NCI-H1092 treated with DMSO at 0.1 percent for 48 hours (cell line): ENCODE data around the gene VAT1.
A peak's percentile ranks its signal among the peaks of the same experiment; 100 is the strongest.

Experiments used
- DNase-seq: peaks from one replicate; lab custom pipeline; 2025; lab: John Stamatoyannopoulos, UW

The VAT1 gene

DNA sequence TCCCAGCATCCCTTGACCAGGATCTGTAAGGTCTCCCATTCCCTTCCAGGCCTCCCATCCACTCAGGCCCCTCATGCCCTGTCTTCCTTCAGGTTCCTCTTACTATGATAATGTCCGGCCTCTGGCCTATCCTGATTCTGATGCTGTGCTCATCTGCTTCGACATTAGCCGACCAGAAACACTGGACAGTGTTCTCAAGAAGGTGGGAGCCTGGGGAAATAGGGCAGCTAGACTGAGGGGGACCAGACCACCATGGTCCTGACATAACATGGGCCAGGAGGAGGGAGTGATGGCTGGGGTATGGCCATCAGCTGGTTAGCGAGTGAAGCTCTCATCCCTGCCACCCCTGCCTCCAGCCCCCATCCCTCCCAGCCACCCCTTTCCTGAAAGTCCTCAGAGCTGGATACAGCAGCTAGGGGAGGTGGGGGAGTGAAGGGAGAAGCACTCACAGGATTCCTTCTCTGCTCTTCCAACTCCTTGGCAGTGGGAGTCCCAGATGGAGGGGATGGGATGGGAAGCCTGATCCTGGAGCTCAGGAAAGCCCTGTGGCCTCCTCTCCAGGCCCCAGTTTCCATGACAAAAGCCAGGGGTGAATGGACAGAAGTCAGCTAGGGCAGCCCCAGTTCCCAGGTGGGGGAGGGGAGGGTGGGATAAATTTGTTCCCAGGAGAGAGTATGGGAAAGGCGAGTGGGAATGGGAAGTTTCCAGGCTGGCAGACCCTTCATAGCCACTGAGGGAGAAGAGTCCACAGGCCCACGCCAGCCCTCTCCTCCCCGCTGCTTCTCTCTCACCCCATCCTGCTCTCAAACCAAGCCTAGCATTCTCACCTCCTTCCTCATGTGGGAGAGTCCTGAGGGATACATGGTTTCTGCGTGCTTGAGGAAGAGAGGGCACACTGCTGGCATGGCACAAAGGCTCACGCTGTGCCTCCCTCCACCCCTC, 5.2 kb upstream of the VAT1 start:
- no peak for DNase-seq

DNA sequence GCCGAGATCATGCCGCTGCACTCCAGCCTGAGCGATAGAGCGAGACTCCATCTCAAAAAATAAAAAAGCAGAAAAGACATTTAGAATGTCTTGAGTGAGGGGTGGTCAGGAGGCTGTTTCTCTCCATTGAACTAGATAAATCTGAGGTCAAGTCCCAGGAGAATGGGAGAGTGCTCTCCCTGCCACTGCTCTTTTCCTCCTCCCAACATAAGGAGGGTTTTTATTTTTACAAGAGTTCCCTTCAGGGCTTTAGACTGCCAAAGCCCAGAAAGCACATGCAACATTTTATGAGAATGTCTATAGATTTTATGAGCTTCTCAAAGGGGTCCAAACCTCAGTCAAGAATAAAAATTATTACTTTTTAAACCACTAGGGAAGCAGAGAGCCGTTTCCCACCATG, 4.4 kb upstream of the VAT1 start:
- no peak for DNase-seq

DNA sequence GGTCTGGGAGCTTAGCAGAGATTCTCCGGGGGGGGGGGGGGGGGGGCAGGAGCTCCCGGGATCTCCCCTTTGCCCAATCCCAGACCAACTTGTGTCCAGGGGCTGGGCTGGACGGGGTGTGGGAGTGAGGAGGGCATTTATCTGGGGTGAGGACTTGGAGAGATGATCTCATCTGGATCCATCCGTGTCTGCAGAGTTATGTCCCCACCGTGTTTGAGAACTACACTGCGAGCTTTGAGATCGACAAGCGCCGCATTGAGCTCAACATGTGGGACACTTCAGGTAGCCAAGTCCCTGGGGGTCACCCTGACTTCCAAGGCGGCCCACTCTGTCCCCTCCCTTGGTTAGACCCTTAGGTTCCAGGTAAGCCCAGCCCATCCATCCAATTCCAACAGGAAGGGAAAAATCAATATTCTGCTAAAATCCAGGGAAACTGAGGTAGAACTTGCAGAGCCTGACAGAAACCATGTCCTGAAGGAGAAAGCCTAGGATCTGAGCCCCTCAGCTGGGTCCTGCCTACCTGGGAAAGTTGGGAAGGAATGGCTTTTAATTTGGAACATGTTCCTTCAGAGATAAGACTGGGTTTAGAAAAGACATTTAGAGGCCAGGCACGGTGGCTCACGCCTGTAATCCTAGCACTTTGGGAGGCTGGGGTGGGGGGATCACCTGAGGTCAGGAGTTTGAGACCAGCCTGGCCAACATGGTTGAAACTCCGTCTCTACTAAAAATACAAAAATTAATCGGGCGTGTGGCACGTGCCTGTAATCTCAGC, 3.8 kb upstream of the VAT1 start:
- no peak for DNase-seq

DNA sequence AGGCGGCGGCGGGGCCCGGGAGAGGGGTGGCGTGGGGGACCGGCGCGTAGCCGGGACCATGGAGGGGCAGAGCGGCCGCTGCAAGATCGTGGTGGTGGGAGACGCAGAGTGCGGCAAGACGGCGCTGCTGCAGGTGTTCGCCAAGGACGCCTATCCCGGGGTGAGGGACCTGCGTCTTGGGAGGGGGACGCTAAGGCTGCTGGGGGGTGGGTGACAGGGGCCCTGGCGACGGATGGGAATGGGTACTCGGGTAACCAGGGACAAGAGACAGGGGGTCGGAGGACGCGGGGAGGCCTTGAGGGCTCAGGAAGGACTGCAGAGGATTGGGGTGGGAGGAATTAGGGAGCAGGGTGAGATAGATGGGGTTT, 3.1 kb upstream of the VAT1 start:
- DNase-seq = no peak

DNA sequence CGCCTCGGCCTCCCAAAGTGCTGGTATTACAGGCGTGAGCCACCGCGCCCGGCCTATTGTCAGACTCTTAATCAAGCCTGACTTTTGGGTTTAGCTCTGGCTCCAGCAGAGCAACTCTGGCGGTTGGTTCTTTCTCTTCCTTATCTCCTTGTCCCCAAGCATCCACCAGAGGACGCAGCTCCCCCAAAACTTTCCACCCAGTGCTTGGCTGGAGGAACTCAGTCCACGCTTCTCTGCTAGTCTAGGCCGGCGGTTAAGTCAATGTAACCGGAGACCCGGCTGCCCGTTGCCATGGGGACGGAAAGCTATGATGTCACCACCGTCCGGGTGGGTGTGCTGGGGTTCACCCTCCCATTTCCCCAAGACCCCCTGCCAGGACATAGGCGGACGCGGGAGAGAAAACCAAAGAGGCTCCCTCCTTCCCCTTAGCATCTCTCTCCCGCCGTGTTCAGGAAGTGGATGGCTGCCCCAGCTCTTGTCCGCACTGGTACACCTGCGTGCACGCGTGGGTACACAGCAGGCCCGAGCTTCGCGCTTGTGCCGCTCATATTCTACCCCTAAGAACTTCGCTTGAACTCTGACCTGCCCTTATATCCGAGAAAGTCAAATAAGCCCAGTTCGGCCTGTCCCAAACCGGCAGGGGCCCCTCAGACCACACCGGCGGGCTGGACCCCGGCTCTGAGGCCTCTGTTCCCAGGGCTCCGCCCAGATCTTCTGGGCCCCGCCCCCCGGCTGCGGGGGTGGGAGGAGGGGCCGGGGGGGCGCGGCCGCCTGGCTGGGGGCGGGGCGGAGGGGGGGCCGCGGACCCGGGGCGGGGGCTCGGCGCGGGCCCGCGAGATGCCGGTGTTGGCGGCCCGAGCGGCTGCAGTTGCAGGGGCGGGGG, 2.5 kb upstream of the VAT1 start, which contains the start of gene RND2:
RND2 (plus strand) TSS at position 825 of the 883 bp plus-strand sequence. CDS start 117 bp downstream, outside the sequence.
- peak; percentile 90 for DNase-seq

- peak; percentile 32 for DNase-seq
These were observed 1.1 kb downstream of the VAT1 start for GRCh38 chr17:43020789-43021740.

DNA sequence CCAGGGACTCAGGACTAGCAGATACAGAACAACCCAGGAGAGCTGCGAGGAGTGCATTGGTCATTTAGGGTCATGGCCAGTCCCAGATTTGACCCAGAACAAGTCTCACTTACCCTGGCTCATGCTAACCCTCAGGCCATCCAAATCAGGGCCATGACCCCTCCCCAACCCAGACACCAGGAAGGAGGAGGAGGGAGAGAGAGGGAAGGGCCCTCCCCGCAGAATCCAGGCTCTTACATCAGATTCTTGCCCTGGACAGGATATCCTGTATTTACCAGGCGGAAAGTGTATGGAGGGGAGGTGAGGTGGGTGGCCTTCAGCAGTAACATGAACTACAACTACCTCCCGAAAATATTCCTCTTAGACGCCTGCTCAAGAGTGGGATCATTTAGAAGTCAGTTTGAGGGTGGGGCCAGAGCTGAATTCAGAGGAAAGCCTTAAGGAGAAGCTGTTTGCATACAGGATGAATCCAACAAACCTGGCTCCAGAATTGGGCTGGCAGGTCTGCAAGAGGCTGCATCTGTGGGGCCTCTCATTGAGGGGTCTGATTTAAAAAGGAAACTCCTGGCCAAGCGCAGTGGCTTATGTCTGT, 2.1 kb downstream of the VAT1 start:
- DNase-seq = no peak

DNA sequence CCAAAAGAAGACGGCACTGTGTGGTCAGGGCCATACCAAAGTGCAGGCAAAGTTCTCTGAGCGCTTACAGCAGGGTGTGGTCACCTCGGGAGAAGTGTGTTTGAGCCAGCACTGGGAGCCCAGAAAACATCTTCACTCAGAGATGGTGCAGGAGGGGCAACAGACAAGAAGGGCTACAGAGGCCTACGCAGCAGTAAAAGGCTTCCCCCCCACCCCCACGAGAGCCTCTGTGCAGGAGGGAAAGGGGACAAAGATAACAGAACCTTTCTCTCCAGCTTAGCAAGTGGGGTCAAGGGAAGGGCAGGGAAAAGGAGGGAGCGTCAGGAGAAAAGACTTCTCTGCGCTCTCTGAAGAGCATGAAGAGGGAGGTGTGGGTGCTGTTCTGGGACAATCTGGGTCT, 2.8 kb downstream of the VAT1 start:
- DNase-seq = no peak

- DNase-seq = no peak
These were observed 3.3 kb downstream of the VAT1 start for GRCh38 chr17:43018932-43019331.

GRCh38 chr17:43018008-43018853, 4.0 kb downstream of the VAT1 start:
- no peak for DNase-seq

DNA sequence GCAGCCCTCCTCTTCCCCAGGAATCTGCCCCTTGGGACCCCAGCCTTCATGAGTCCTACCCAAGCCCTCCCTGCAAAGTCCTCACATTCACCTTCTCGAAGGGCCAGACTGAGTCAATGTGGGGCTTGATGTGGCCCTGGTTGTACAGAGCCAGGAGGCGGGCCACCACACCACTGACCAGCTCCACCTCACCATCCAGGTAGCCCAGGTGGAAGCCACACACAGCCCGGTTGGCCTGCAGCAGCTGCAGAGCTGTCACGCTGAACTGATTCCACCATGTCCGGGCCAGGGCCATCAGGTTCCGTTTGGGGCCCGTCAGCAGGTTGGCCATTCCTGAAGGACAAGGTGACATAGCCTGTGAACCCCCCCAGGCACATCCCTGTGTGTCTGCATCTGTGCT, 6.0 kb downstream of the VAT1 start:
- DNase-seq = no peak

- DNase-seq = no peak
These were observed 6.6 kb downstream of the VAT1 start for GRCh38 chr17:43015579-43015978.

DNA sequence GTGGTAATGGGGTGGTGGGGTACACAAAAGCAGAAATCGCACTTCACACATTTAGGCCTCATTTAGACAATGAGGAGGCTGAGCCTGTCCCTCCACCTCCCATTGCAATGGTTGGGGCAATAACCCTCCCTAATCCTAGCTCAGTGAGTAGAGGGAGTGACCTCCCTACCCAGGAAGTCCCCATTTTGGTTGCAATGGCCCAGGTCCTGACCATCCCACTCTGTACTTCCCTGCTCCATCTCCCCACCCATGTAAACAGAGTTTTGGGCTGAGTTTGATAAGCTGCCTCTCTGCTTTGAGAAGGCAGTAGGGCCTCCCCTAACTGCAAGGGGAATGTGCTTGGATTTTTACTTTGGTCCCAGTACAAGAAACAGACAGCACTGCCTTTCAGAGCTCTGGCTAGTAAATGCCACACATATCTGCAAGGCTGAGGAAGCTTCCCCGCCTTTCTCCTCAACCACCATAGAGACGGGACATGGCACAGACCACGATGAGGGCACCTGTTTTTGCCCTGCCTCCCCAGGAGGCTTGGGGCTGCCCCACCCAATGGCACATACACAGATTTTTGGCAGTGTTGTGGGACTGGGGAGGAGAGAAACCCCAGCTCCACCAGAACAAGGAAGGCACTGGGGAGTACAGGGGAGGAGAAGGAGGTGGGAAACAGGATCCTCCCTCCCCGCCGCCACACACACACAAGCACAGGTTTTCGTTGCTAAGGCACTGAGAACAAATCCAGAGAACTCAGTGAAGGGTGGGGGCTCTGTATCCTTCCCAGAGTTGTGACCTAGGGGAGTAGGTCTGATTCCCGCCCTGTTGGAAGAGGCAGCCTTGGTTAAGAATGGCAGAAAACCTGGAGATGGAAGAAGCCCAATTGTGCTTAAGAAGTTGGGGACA, 7.3 kb downstream of the VAT1 start:
- DNase-seq = no peak

- no peak for DNase-seq
These were observed 8.1 kb downstream of the VAT1 start for GRCh38 chr17:43014020-43014648.

DNA sequence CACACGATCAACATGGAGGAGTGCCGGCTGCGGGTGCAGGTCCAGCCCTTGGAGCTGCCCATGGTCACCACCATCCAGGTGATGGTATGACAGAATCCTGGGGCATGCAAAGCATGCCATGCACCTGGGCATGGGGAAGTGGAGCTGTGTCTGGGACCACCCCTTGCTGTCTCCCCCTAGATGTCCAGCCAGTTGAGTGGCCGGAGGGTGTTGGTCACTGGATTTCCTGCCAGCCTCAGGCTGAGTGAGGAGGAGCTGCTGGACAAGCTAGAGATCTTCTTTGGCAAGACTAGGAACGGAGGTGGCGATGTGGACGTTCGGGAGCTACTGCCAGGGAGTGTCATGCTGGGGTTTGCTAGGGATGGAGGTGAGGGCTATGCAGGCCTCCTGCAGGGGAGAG, 8.9 kb downstream of the VAT1 start:
- no peak for DNase-seq

GRCh38 chr17:43011728-43012472, 10.3 kb downstream of the VAT1 start:
- no peak for DNase-seq

DNA sequence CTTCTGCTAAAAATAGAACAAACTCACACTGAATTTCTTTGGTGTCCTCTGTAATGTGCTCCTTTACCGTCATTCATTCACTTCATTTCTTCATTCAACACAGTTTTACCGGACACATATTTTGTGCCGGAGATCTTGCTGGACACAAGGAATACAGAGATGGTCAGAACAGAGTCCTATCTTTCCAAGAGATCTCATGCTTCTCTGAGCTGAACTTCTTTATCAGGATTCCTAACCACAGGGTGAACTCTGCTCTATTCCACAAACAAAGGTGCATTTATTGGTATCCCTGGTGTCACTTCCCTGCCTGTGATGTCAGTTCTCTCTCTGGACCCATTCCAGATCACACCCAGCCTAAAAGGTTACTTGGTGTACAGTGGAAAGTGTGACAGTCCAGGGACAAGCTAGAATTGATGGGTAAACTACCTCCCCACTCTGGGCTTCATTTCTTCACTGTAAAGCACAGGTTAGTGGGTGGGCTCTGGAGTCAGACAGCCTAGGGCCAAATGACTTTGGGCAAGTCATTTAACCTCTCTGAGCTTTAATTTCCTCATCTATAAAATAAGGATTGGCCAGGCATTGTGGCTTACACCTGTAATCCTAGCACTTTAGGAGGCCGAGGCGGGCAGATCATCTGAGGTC, 11.4 kb downstream of the VAT1 start:
- DNase-seq = no peak
